PC-9 (cell line): ENCODE data around the gene SLC8A3.

Experiments
- CTCF ChIP-seq: fragments of 200-600 bp; sonication (generic); conservative IDR thresholded peaks from 2 replicates; pipeline ENCODE4 v1.6.1; 2017; ENCODE audit warnings: mixed run types, antibody characterized with exemption, mild to moderate bottlenecking, moderate library complexity
- EZH2 ChIP-seq: fragments of 200-600 bp; sonication (generic); IDR thresholded peaks from 2 replicates; pipeline ENCODE4 v1.8.0; 2017; ENCODE audit warnings: antibody characterized with exemption, low read depth

- TF ChIP-seq CTCF (peak; percentile 68), EZH2 (no peak)
Observed at GRCh38 chr14:70086685-70087379, 101.9 kb downstream of the SLC8A3 start.
